ENCODE data around the gene TRRAP.

Gene TRRAP

DNA sequence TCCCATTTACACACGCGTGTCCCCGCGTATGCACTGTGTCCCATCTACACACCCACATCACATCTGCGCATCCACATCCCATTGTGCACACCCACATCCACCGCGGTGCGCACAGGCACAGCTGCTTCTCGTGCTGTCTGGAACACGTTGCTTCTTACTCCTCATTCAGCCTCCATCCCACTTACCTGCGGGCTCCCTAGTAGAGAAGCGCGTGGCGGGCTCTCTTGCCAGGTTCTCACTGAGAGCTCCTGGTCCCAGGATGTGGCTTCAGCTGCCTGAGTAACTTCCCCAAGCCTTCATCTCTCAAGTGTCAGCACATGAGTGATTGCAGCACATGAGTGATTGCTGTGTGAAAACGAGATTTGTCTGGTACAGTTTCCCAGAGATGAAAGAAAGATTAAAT lies 117.8 kb downstream of the TRRAP start:
- Histone ChIP-seq H3K4me1 (ENCODE audit: control insufficient read depth, insufficient read depth, low read length) (no peaks in the 10 kb centered on the region), H3K36me3 (ENCODE audit: control insufficient read depth in 2 of 2, insufficient read depth in 2 of 2, low read length in 2 of 2) (peaks cover 51 to 68% of the 10 kb centered on the region in 2 donors), H3K9me3 (ENCODE audit: control insufficient read depth in 2 of 2, low read length in 2 of 2) (no peaks in the 10 kb centered on the region), H3K4me3 (ENCODE audit: low read length in 2 of 2) (no peak overlapping the region), H3K9ac (ENCODE audit: low read length in 2 of 2) (no peak overlapping the region), H3K27ac (ENCODE audit: low read length) (no peak overlapping the region), H3K27me3 (ENCODE audit: control insufficient read depth in 1 of 2, insufficient read depth in 2 of 2, low read length in 2 of 2) (no peaks in the 10 kb centered on the region)

DNA sequence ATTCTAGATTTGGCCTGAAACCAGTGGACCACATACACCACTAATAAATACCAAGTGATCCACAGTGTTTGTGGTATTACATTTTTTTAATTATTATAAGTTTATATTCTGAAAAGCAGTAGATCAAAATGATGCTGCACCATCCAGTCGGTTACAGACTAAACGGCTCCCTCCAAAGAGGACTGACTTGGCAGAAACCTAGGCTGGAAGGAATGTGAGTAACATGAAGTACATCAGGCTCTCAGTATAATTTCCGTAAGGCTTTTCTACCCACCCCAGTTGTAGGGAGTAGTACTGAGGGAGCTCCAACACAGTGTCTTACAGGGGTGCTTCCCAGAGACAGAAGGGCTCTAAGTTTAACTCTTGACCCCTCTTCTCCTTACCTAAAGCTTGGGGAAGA lies 119.5 kb downstream of the TRRAP start:
- no peaks in the 10 kb centered on the region for H3K27me3 ChIP-seq (ENCODE audit: control insufficient read depth in 1 of 2, insufficient read depth in 2 of 2, low read length in 2 of 2)
- no peaks in the 10 kb centered on the region for H3K9me3 ChIP-seq (ENCODE audit: control insufficient read depth in 2 of 2, low read length in 2 of 2)
- no peak overlapping the region for H3K4me3 ChIP-seq (ENCODE audit: low read length in 2 of 2)
- no peaks in the 10 kb centered on the region for H3K4me1 ChIP-seq (ENCODE audit: control insufficient read depth, insufficient read depth, low read length)
- H3K27ac ChIP-seq (ENCODE audit: low read length), result no peak overlapping the region
- peaks cover 45 to 54% of the 10 kb centered on the region in 2 donors for H3K36me3 ChIP-seq (ENCODE audit: control insufficient read depth in 2 of 2, insufficient read depth in 2 of 2, low read length in 2 of 2)
- no peak overlapping the region for H3K9ac ChIP-seq (ENCODE audit: low read length in 2 of 2)

- H3K9me3 ChIP-seq (ENCODE audit: control insufficient read depth in 2 of 2, low read length in 2 of 2), result no peaks in the 10 kb centered on the region
- no peak overlapping the region for H3K27ac ChIP-seq (ENCODE audit: low read length)
- no peak overlapping the region for H3K4me3 ChIP-seq (ENCODE audit: low read length in 2 of 2)
- H3K9ac ChIP-seq (ENCODE audit: low read length in 2 of 2), result no peak overlapping the region
- peaks cover 39 to 43% of the 10 kb centered on the region in 2 donors for H3K36me3 ChIP-seq (ENCODE audit: control insufficient read depth in 2 of 2, insufficient read depth in 2 of 2, low read length in 2 of 2)
- no peaks in the 10 kb centered on the region for H3K27me3 ChIP-seq (ENCODE audit: control insufficient read depth in 1 of 2, insufficient read depth in 2 of 2, low read length in 2 of 2)
- no peaks in the 10 kb centered on the region for H3K4me1 ChIP-seq (ENCODE audit: control insufficient read depth, insufficient read depth, low read length)
Observed at GRCh38 chr7:98998821-98999725, 120.7 kb downstream of the TRRAP start.

DNA sequence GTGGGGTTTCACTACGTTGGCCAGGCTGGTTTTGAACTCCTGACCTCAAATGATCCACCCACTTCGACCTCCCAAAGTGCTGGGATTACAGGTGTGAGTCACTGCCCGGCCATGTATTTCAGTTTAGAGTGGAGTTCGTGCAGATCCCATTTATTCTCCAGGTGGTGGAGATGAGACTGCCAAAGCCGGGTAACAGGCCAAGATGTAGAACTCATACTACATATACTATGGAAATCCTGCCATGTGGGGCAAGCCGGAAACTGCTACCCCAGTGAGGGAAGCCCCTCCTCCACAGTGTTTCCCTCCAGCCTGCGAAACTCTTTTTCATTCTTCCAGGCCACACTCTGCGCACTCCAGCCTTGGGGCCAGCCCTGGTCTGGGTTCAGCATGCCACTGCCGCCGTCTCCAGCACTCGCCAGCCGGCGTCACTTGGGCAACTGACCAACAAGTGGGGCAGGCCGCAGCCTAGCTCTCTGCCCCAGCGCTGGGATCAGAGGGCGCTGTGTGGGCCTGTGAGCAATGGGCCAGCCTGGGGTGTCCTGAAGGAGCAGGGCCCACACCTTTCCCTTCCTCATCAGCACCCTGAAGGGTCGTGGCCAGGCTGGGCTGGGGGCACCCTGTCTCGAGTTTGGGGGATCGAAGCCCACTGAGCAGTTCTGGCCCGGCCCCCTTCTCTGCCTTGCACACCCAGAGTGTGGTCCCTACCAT lies 122.0 kb downstream of the TRRAP start:
- Histone ChIP-seq H3K36me3 (ENCODE audit: control insufficient read depth in 2 of 2, insufficient read depth in 2 of 2, low read length in 2 of 2) (peaks cover 36 to 44% of the 10 kb centered on the region in 2 donors), H3K27ac (ENCODE audit: low read length) (no peak overlapping the region)

DNA sequence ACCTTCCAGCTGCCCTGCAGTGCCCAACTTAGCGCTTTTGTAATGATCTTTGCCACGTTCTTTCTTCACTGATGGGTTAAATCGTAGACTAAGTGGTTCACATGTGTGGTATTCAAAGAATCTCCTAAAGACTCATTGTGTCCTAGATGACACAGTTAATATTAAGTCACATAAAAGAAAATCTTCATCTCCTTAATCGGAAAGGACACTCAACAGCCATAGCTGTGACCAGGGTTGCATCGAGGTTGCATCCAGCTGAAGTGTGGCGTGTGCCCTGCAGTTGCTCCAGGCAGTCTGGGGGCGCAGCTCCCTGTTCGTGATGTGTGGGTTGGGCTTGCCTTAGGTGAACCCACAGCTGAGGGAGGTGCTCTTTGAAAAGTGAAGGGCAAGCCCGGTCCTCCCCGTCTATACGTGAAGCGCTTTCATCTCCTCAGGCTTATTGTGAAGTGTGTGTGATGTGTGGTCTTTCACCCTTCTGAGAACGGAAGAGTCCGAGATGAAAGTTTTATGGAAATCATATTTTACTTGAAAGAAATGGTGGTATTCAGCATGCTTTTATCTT lies 122.7 kb downstream of the TRRAP start:
- H3K27ac ChIP-seq (ENCODE audit: low read length), result no peak overlapping the region
- H3K9me3 ChIP-seq (ENCODE audit: control insufficient read depth in 2 of 2, low read length in 2 of 2), result no peaks in the 10 kb centered on the region
- no peak overlapping the region for H3K4me3 ChIP-seq (ENCODE audit: low read length in 2 of 2)
- H3K27me3 ChIP-seq (ENCODE audit: control insufficient read depth in 1 of 2, insufficient read depth in 2 of 2, low read length in 2 of 2), result no peaks in the 10 kb centered on the region
- no peak overlapping the region for H3K9ac ChIP-seq (ENCODE audit: low read length in 2 of 2)
- H3K36me3 ChIP-seq (ENCODE audit: control insufficient read depth in 2 of 2, insufficient read depth in 2 of 2, low read length in 2 of 2), result peaks cover 30 to 44% of the 10 kb centered on the region in 2 donors
- H3K4me1 ChIP-seq (ENCODE audit: control insufficient read depth, insufficient read depth, low read length), result no peaks in the 10 kb centered on the region

More for the DNA sequence above, 122.0 kb downstream of the TRRAP start:
- Histone ChIP-seq H3K9me3 (ENCODE audit: control insufficient read depth in 2 of 2, low read length in 2 of 2) (no peaks in the 10 kb centered on the region), H3K9ac (ENCODE audit: low read length in 2 of 2) (no peak overlapping the region), H3K4me3 (ENCODE audit: low read length in 2 of 2) (no peak overlapping the region), H3K4me1 (ENCODE audit: control insufficient read depth, insufficient read depth, low read length) (no peaks in the 10 kb centered on the region), H3K27me3 (ENCODE audit: control insufficient read depth in 1 of 2, insufficient read depth in 2 of 2, low read length in 2 of 2) (no peaks in the 10 kb centered on the region)

DNA sequence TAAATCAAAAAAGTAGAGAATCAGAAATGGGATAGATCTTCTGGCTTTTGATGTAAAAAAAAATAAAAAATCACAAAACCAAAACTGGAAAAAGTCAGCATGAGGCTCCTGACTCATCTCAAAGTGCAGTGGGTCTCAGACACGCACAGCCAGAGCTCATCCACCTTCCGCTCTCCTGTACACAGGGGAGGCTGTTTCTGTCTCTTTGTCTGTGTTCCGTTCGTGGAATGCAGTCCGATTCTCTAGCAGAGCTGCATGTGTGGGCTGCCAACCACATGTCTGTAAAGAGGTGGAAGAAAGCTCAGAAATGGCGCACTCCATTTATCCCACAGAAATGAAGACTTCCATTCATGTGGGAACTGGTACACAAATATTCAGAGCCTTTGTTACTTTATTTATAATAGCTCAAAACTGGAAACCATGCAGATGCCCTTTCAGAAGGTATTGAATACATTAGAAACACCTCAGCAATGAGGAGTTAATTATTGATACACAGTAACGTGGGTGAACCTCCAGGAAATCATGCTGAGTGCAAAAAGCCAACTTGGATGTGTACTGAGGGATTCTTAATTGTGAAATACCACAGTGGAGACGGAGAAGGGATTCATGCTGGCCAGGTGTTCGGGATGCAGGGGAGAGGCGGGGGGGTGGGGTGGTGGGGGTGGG lies 123.3 kb downstream of the TRRAP start:
- no peak overlapping the region for H3K9ac ChIP-seq (ENCODE audit: low read length in 2 of 2)
- H3K4me3 ChIP-seq (ENCODE audit: low read length in 2 of 2), result no peak overlapping the region
- no peaks in the 10 kb centered on the region for H3K4me1 ChIP-seq (ENCODE audit: control insufficient read depth, insufficient read depth, low read length)
- no peak overlapping the region for H3K27ac ChIP-seq (ENCODE audit: low read length)
- H3K27me3 ChIP-seq (ENCODE audit: control insufficient read depth in 1 of 2, insufficient read depth in 2 of 2, low read length in 2 of 2), result no peaks in the 10 kb centered on the region
- H3K36me3 ChIP-seq (ENCODE audit: control insufficient read depth in 2 of 2, insufficient read depth in 2 of 2, low read length in 2 of 2), result peaks cover 30 to 49% of the 10 kb centered on the region in 2 donors
- H3K9me3 ChIP-seq (ENCODE audit: control insufficient read depth in 2 of 2, low read length in 2 of 2), result no peaks in the 10 kb centered on the region

DNA sequence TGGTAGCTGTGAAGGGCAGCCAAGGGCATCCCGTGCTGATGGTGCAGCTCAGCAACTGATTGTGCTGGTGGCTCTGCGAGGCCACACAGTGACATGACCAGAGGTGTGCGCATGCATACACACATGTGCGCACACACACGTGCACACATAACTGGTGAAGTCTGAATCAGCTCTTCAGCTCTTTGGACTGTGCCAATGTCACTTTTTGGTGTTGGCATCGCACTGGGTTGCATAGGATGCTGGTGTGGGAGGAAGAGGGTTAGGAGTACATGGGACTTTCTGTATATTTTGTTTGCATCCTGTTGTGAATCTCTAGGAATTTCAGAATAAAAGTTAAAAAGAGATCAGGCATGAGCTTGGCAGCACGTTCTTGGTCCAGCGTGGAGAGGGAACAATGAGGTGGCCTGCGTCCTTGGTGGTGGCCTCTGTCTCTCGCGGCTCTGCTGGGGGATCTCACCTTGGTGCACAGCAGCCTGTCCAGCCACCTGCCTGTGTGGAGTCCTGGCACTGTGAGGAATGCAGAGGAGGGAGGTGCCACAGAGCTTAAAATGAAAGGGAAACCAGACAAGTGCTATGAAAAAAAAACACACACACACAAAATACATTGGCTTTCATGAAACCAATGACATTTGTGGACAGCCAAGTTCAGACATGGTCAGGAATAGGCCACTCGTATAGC lies 124.0 kb downstream of the TRRAP start:
- Histone ChIP-seq H3K9ac (ENCODE audit: low read length in 2 of 2) (no peak overlapping the region), H3K9me3 (ENCODE audit: control insufficient read depth in 2 of 2, low read length in 2 of 2) (no peaks in the 10 kb centered on the region), H3K27me3 (ENCODE audit: control insufficient read depth in 1 of 2, insufficient read depth in 2 of 2, low read length in 2 of 2) (no peaks in the 10 kb centered on the region), H3K4me1 (ENCODE audit: control insufficient read depth, insufficient read depth, low read length) (no peaks in the 10 kb centered on the region), H3K27ac (ENCODE audit: low read length) (no peak overlapping the region), H3K36me3 (ENCODE audit: control insufficient read depth in 2 of 2, insufficient read depth in 2 of 2, low read length in 2 of 2) (peaks cover 32 to 53% of the 10 kb centered on the region in 2 donors), H3K4me3 (ENCODE audit: low read length in 2 of 2) (no peak overlapping the region)

DNA sequence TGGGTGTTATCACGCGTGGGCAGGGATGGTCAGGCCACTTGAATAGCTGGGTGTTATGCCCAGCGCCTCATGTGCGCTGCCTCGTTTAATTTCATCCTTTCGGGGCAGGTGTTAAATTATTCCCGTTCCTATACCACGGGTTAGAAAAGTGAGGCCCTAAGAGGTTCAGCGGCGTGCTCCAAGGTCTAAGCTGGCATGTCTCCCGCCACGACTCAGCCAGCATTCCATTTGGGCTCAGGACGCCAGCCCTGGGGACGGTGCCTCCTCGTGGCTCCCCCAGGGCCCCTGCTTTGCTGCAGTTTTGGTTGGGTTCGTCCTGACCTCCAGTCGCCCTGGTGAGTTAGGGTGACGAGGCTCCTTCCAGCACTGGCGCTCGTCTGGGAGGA lies 124.5 kb downstream of the TRRAP start:
- no peak overlapping the region for H3K4me3 ChIP-seq (ENCODE audit: low read length in 2 of 2)
- no peaks in the 10 kb centered on the region for H3K9me3 ChIP-seq (ENCODE audit: control insufficient read depth in 2 of 2, low read length in 2 of 2)
- H3K27ac ChIP-seq (ENCODE audit: low read length), result no peak overlapping the region
- H3K4me1 ChIP-seq (ENCODE audit: control insufficient read depth, insufficient read depth, low read length), result no peaks in the 10 kb centered on the region
- H3K36me3 ChIP-seq (ENCODE audit: control insufficient read depth in 2 of 2, insufficient read depth in 2 of 2, low read length in 2 of 2), result peaks cover 32 to 53% of the 10 kb centered on the region in 2 donors
- no peaks in the 10 kb centered on the region for H3K27me3 ChIP-seq (ENCODE audit: control insufficient read depth in 1 of 2, insufficient read depth in 2 of 2, low read length in 2 of 2)
- no peak overlapping the region for H3K9ac ChIP-seq (ENCODE audit: low read length in 2 of 2)

DNA sequence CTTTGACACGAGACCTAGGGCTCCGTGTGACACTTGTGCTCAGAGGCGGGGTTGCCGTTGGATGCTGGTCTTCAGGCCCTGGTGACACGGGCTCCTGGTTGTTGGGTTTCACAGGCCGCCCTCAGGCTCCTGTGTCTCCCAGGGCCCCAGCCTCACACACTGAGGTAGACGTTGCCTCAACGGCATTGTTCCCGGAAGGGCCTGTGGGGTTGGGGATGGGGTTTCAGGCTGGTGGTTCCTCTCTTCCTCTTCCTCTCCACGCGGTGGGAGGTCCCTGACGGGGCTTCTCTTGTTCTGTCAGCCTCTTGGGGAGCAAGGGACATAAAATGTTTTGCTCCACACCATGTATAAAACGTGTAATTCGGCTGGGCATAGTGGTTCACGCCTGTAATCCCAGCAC lies 125.1 kb downstream of the TRRAP start:
- no peak overlapping the region for H3K27ac ChIP-seq (ENCODE audit: low read length)
- H3K4me1 ChIP-seq (ENCODE audit: control insufficient read depth, insufficient read depth, low read length), result no peaks in the 10 kb centered on the region
- peaks cover 32 to 54% of the 10 kb centered on the region in 2 donors for H3K36me3 ChIP-seq (ENCODE audit: control insufficient read depth in 2 of 2, insufficient read depth in 2 of 2, low read length in 2 of 2)

GRCh38 chr7:99004216-99004615 lies 125.9 kb downstream of the TRRAP start:
- H3K27ac ChIP-seq (ENCODE audit: low read length), result no peak overlapping the region
- no peak overlapping the region for H3K4me3 ChIP-seq (ENCODE audit: low read length in 2 of 2)
- no peaks in the 10 kb centered on the region for H3K9me3 ChIP-seq (ENCODE audit: control insufficient read depth in 2 of 2, low read length in 2 of 2)
- no peaks in the 10 kb centered on the region for H3K4me1 ChIP-seq (ENCODE audit: control insufficient read depth, insufficient read depth, low read length)
- H3K9ac ChIP-seq (ENCODE audit: low read length in 2 of 2), result no peak overlapping the region
- no peaks in the 10 kb centered on the region for H3K27me3 ChIP-seq (ENCODE audit: control insufficient read depth in 1 of 2, insufficient read depth in 2 of 2, low read length in 2 of 2)
- H3K36me3 ChIP-seq (ENCODE audit: control insufficient read depth in 2 of 2, insufficient read depth in 2 of 2, low read length in 2 of 2), result peaks cover 34 to 54% of the 10 kb centered on the region in 2 donors

More for the DNA sequence above, 125.1 kb downstream of the TRRAP start:
- no peak overlapping the region for H3K4me3 ChIP-seq (ENCODE audit: low read length in 2 of 2)
- no peaks in the 10 kb centered on the region for H3K9me3 ChIP-seq (ENCODE audit: control insufficient read depth in 2 of 2, low read length in 2 of 2)
- H3K27me3 ChIP-seq (ENCODE audit: control insufficient read depth in 1 of 2, insufficient read depth in 2 of 2, low read length in 2 of 2), result no peaks in the 10 kb centered on the region
- no peak overlapping the region for H3K9ac ChIP-seq (ENCODE audit: low read length in 2 of 2)

All from stomach smooth muscle (tissue), 2 donors.